ENCODE results near the gene IL15RA.

IL15RA gene

DNA sequence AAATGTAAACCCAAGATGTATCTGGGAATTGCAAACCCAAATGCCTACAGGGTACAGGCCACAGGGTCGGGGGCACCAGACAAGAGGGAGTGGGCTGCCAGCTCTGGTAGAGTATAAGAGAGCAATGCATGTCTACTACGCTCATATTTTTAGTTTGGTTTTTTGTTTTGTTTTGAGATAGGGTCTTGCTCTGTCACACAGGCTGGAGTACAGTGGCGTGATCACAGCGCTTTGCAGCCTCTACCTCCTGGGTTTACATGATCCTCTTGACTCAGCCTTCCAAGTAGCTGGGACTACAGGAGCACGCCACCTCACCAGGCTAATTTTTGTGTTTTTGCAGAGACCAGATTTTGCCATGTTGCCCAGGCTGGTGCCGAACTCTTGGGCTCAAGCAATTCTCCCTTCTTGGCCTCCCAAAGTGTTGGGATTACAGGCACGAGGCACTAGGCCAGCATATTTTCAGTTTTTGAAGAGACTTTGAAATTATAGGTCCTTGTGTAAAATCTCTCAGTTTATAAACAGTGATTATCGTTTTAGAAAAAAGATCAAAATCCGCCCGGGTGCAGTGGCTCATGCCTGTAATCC lies 11.1 kb upstream of the IL15RA start:
- Histone ChIP-seq H2AFZ (ENCODE audit: low read depth) (no peak overlapping the region; the same call in 1 of the 2 replicates), H3K9ac (no peak overlapping the region), H3K4me1 (ENCODE audit: low read depth, poor library complexity, severe bottlenecking) (peaks cover 4% of the 10 kb centered on the region), H3K79me2 (ENCODE audit: insufficient read depth, low read depth) (no peaks in the 10 kb centered on the region), H3K27me3 (ENCODE audit: insufficient read depth, low read depth) (no peaks in the 10 kb centered on the region), H3K36me3 (ENCODE audit: insufficient read depth) (no peaks in the 10 kb centered on the region), H3K27ac (no peak overlapping the region), H3K4me3 (IDR thresholded peaks at IDR 0.05; ENCODE audit: insufficient read depth, low read depth, low read length) (no peak overlapping the region), H3K4me2 (no peak overlapping the region), H4K20me1 (ENCODE audit: insufficient read depth) (no peaks in the 10 kb centered on the region)
- TF ChIP-seq, protein P1, sequence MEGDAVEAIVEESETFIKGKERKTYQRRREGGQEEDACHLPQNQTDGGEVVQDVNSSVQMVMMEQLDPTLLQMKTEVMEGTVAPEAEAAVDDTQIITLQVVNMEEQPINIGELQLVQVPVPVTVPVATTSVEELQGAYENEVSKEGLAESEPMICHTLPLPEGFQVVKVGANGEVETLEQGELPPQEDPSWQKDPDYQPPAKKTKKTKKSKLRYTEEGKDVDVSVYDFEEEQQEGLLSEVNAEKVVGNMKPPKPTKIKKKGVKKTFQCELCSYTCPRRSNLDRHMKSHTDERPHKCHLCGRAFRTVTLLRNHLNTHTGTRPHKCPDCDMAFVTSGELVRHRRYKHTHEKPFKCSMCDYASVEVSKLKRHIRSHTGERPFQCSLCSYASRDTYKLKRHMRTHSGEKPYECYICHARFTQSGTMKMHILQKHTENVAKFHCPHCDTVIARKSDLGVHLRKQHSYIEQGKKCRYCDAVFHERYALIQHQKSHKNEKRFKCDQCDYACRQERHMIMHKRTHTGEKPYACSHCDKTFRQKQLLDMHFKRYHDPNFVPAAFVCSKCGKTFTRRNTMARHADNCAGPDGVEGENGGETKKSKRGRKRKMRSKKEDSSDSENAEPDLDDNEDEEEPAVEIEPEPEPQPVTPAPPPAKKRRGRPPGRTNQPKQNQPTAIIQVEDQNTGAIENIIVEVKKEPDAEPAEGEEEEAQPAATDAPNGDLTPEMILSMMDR (conservative IDR thresholded peaks at IDR 0.05; ENCODE audit: low read depth, low read length), result no peak

DNA sequence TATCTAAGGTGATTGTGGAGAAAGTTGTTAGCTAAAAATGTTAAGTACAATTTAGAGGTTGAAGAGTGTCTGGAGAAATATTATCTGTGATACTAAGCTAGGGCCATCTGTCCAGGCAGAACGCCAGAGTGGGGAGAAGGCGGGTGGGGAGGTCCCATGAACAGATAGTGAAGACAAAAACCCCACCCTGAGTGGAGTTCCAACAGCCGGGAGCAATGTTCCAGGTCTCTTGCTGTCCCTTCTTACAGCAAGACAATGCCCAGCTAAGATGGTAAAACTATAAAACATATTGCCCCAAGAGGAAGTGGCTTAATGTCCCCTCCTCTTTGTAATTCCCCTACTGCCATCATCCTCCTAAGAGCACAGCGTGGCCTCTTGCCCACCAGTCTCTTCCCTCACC lies 10.4 kb upstream of the IL15RA start:
- Histone ChIP-seq H3K79me2 (ENCODE audit: insufficient read depth, low read depth) (no peaks in the 10 kb centered on the region), H2AFZ (ENCODE audit: low read depth) (no peak overlapping the region)
- TF ChIP-seq, protein P1 (conservative IDR thresholded peaks at IDR 0.05; ENCODE audit: low read depth, low read length), result no peak

DNA sequence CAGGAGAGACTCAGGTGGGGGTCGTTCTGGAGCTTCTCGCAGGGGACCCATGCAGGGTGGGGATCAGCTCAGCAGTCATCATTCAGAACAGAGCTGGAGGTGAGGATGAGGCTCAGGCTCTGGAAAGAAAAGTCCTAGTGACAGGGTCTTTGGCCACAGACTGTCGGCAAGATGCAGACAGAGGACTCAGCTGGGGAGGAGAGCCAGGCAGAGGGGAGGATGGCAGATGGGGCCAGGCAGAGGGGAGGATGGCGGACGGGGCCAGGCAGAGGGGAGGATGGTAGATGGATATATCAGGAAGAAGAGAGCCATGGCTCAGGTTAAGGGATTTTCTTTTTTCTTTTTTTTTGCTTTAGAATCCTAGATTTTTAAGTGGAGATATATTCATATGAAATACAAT lies 7.7 kb upstream of the IL15RA start:
- no peak overlapping the region for H2AFZ ChIP-seq (ENCODE audit: low read depth)
- TF ChIP-seq, protein P1 (conservative IDR thresholded peaks at IDR 0.05; ENCODE audit: low read depth, low read length), result no peak
- peaks cover 4% of the 10 kb centered on the region for H3K4me1 ChIP-seq (ENCODE audit: low read depth, poor library complexity, severe bottlenecking)
- H3K4me3 ChIP-seq (IDR thresholded peaks at IDR 0.05; ENCODE audit: insufficient read depth, low read depth, low read length), result no peak overlapping the region
- H3K36me3 ChIP-seq (ENCODE audit: insufficient read depth), result no peaks in the 10 kb centered on the region
- H3K27me3 ChIP-seq (ENCODE audit: insufficient read depth, low read depth), result no peaks in the 10 kb centered on the region
- H3K27ac ChIP-seq, result no peak overlapping the region
- no peak overlapping the region for H3K4me2 ChIP-seq
- no peak overlapping the region for H3K9ac ChIP-seq
- no peaks in the 10 kb centered on the region for H3K79me2 ChIP-seq (ENCODE audit: insufficient read depth, low read depth)
- no peaks in the 10 kb centered on the region for H4K20me1 ChIP-seq (ENCODE audit: insufficient read depth)

More for the DNA sequence above, 10.4 kb upstream of the IL15RA start:
- Histone ChIP-seq H4K20me1 (ENCODE audit: insufficient read depth) (no peaks in the 10 kb centered on the region), H3K9ac (no peak overlapping the region), H3K36me3 (ENCODE audit: insufficient read depth) (no peaks in the 10 kb centered on the region), H3K4me3 (IDR thresholded peaks at IDR 0.05; ENCODE audit: insufficient read depth, low read depth, low read length) (no peak overlapping the region), H3K4me2 (no peak overlapping the region), H3K4me1 (ENCODE audit: low read depth, poor library complexity, severe bottlenecking) (peaks cover 4% of the 10 kb centered on the region), H3K27me3 (ENCODE audit: insufficient read depth, low read depth) (no peaks in the 10 kb centered on the region), H3K27ac (no peak overlapping the region)

DNA sequence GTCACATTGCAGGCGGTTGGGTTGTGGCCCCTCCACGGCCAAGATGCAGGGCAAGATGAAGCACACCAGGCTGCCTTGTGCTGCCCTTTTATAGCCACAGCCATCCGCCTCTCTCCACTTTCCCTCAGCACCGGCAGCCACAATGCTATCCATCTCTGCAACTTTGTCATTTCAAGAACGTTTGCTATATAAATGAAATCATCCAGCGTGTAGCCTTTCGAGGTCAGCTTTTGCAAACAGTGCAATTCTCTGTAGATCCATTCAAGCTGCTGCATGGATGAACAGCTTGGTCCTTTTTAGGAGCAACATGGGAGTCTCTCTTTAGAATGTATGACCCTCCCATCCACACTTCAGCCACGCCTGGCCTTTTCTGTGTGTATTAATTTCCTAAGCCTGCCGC lies 6.4 kb upstream of the IL15RA start:
- Histone ChIP-seq H3K27ac (no peak overlapping the region), H4K20me1 (ENCODE audit: insufficient read depth) (no peaks in the 10 kb centered on the region), H3K9ac (no peak overlapping the region), H3K27me3 (ENCODE audit: insufficient read depth, low read depth) (no peaks in the 10 kb centered on the region), H2AFZ (ENCODE audit: low read depth) (no peak overlapping the region), H3K4me1 (ENCODE audit: low read depth, poor library complexity, severe bottlenecking) (peaks cover 10% of the 10 kb centered on the region), H3K79me2 (ENCODE audit: insufficient read depth, low read depth) (no peaks in the 10 kb centered on the region), H3K4me3 (IDR thresholded peaks at IDR 0.05; ENCODE audit: insufficient read depth, low read depth, low read length) (no peak overlapping the region), H3K4me2 (no peak overlapping the region), H3K36me3 (ENCODE audit: insufficient read depth) (no peaks in the 10 kb centered on the region)
- TF ChIP-seq, protein P1 (conservative IDR thresholded peaks at IDR 0.05; ENCODE audit: low read depth, low read length), result no peak

Data from KMS-11 (cell line).